Upper lobe of left lung (tissue), 4 donors: Measurements from ENCODE around the gene ST14.

ENCODE experiments used
- CTCF ChIP-seq, 6 experiments: fragments of 450-650 bp in 4 of 6; fragments of 200-600 bp in 2 of 6; sonication (generic) in 2 of 6; IDR thresholded peaks; one replicate each; pipeline ENCODE4 v1.5.1; 2016 to 2019; ENCODE audit warnings: antibody characterized with exemption in 6 of 6
- EP300 ChIP-seq, 4 donors: sonication (generic); formaldehyde crosslinking; IDR thresholded peaks; one replicate each; pipeline ENCODE4 v1.5.1; 2017; ENCODE audit warnings: antibody characterized with exemption in 4 of 4, control low read depth in 2 of 4
- POLR2A ChIP-seq, 4 donors: fragments of 450-650 bp; IDR thresholded peaks; one replicate each; pipeline ENCODE4 v1.5.1; 2016 to 2017; ENCODE audit warnings: antibody characterized with exemption in 4 of 4, mild to moderate bottlenecking in 2 of 4
- POLR2AphosphoS5 ChIP-seq, 2 donors: sonication (generic); formaldehyde crosslinking; IDR thresholded peaks; one replicate each; pipeline ENCODE4 v1.5.1; 2017; ENCODE audit warnings: antibody characterized with exemption in 2 of 2

GRCh38 chr11:130188047-130188446, 28.5 kb downstream of the ST14 start:
- TF ChIP-seq CTCF (IDR thresholded peaks at IDR 0.05) (no peak), EP300 (IDR thresholded peaks at IDR 0.05) (no peak), POLR2A (IDR thresholded peaks at IDR 0.05) (no peak), POLR2AphosphoS5 (IDR thresholded peaks at IDR 0.05) (no peak)
